SK-N-SH (cell line): Measurements from ENCODE around the gene MAPKBP1. TPM values are rescaled to one million over a fixed set of nuclear protein-coding genes. Genes with fewer than 3 reads are reported as not detected.

ENCODE experiments used
- CTCF ChIA-PET: fragments of 300-600, 350-600 bp; formaldehyde crosslinking; extraction: SDS; loops from one replicate; lab custom pipeline; 2021; lab: Yijun Ruan, JAX
- POLR2A ChIA-PET: fragments of 350-600 bp; sonication (Branson Sonifier 250); formaldehyde crosslinking; extraction: SDS; loops from one replicate; lab custom pipeline; 2020; ENCODE audit warnings: antibody characterized with exemption, inconsistent platforms; lab: Yijun Ruan, JAX
- DNase-seq: peaks from one replicate; pipeline ENCODE4 v3.0.0; 2012
- H2AFZ ChIP-seq: fragments of 200-600 bp; sonication (generic); 2 replicates; pipeline ENCODE4 v1.8.1; 2016; ENCODE audit warnings: antibody characterized with exemption, mild to moderate bottlenecking, low read depth
- H3F3A ChIP-seq: fragments of 200-600 bp; sonication (generic); replicated peaks from 2 replicates; pipeline ENCODE3; 2016; ENCODE audit warnings: antibody characterized with exemption, mild to moderate bottlenecking; ENCODE audit not compliant: insufficient read depth
- H3K27ac ChIP-seq, 2 experiments: fragments of 200-500 bp in 1 of 2; fragments of 200-600 bp in 1 of 2; sonication (Bioruptor generic) in 1 of 2; sonication (generic), shearing (Covaris generic) in 1 of 2; 2 replicates each; pipeline versions ENCODE4 v1.5.1 to v1.6.1; 2014 to 2016; ENCODE audit warnings: low read depth in 2 of 2, inconsistent platforms in 1 of 2, low read length in 1 of 2, mild to moderate bottlenecking in 1 of 2, mixed read lengths in 1 of 2
- H3K27me3 ChIP-seq: fragments of 200-600 bp; sonication (generic), shearing (Covaris generic); 2 replicates; pipeline ENCODE4 v1.6.1; 2016; ENCODE audit warnings: mixed run types; ENCODE audit not compliant: insufficient read depth
- H3K36me3 ChIP-seq, 2 experiments: fragments of 200-500 bp in 1 of 2; fragments of 200-600 bp in 1 of 2; sonication (Bioruptor generic) in 1 of 2; sonication (generic) in 1 of 2; replicated peaks in 1 of 2; 2 replicates each; pipeline versions ENCODE3 to v1.5.1; 2014 to 2016; ENCODE audit warnings: low read length in 1 of 2, mild to moderate bottlenecking in 1 of 2; ENCODE audit not compliant: insufficient read depth in 2 of 2, control insufficient read depth in 1 of 2
- H3K4me1 ChIP-seq, 2 experiments: fragments of 200-500 bp in 1 of 2; fragments of 200-600 bp in 1 of 2; sonication (Bioruptor generic) in 1 of 2; sonication (generic), shearing (Covaris generic) in 1 of 2; 2 replicates each; pipeline versions ENCODE4 v1.5.1 to v1.6.1; 2014 to 2016; ENCODE audit warnings: low read depth in 1 of 2, low read length in 1 of 2, mixed run types in 1 of 2; ENCODE audit not compliant: insufficient read depth in 2 of 2, control insufficient read depth in 1 of 2
- H3K4me2 ChIP-seq: fragments of 200-600 bp; sonication (generic), shearing (Covaris generic); 2 replicates; pipeline ENCODE4 v1.6.1; 2017; ENCODE audit warnings: mixed run types
- H3K4me3 ChIP-seq, 2 experiments: fragments of 200-500 bp in 1 of 2; fragments of 200-600 bp in 1 of 2; sonication (Bioruptor generic) in 1 of 2; sonication (generic), shearing (Covaris generic) in 1 of 2; 2 replicates each; pipeline versions ENCODE4 v1.5.1 to v1.8.1; 2014 to 2016; ENCODE audit warnings: low read depth in 2 of 2, inconsistent platforms in 1 of 2, low read length in 1 of 2, mild to moderate bottlenecking in 1 of 2, mixed read lengths in 1 of 2, moderate library complexity in 1 of 2
- H3K79me2 ChIP-seq: fragments of 200-600 bp; sonication (generic); 2 replicates; pipeline ENCODE4 v1.8.1; 2017; ENCODE audit warnings: mild to moderate bottlenecking; ENCODE audit not compliant: insufficient read depth
- H3K9ac ChIP-seq: fragments of 200-600 bp; sonication (generic); 2 replicates; pipeline ENCODE4 v1.6.1; 2017; ENCODE audit warnings: mixed run types
- H3K9me2 ChIP-seq: fragments of 200-600 bp; sonication (generic); 2 replicates; pipeline ENCODE4 v1.6.1; 2017; ENCODE audit warnings: mixed run types
- H3K9me3 ChIP-seq: fragments of 200-600 bp; sonication (generic); 2 replicates; pipeline ENCODE4 v1.6.1; 2017; ENCODE audit warnings: mixed run types, mild to moderate bottlenecking, moderate library complexity
- H4K20me1 ChIP-seq: fragments of 200-600 bp; sonication (generic); 2 replicates; pipeline ENCODE4 v1.6.1; 2017; ENCODE audit warnings: mild to moderate bottlenecking, mixed run types; ENCODE audit not compliant: insufficient read depth
- ELF1 ChIP-seq: IDR thresholded peaks from 2 replicates; pipeline ENCODE4 v1.4.0; 2012
- FOSL2 ChIP-seq: IDR thresholded peaks from 2 replicates; pipeline ENCODE4 v1.4.0; 2012; ENCODE audit warnings: low read depth, mild to moderate bottlenecking, moderate library complexity, borderline replicate concordance
- FOXJ3 ChIP-seq: sonication (generic); formaldehyde crosslinking; IDR thresholded peaks from 2 replicates; pipeline ENCODE4 v1.5.1; 2020; ENCODE audit warnings: mild to moderate bottlenecking, missing genetic modification reagents
- FOXM1 ChIP-seq: IDR thresholded peaks from 2 replicates; pipeline ENCODE4 v1.4.0; 2012; ENCODE audit warnings: low read depth, mild to moderate bottlenecking
- GATA2 ChIP-seq: sonication (generic); formaldehyde crosslinking; IDR thresholded peaks from 2 replicates; pipeline ENCODE4 v1.5.0; 2020; ENCODE audit warnings: mild to moderate bottlenecking, missing genetic modification reagents
- MXI1 ChIP-seq: IDR thresholded peaks from 2 replicates; pipeline ENCODE4 v1.6.1; 2012; ENCODE audit warnings: mild to moderate bottlenecking, low read depth, low read length, improper control_type of control experiment
- NFIC ChIP-seq: IDR thresholded peaks from 2 replicates; pipeline ENCODE4 v1.4.0; 2012; ENCODE audit warnings: borderline replicate concordance
- RAD21 ChIP-seq: IDR thresholded peaks from 2 replicates; pipeline ENCODE4 v1.6.1; 2012; ENCODE audit warnings: mild to moderate bottlenecking, low read length
- RXRA ChIP-seq: IDR thresholded peaks from 2 replicates; pipeline ENCODE4 v1.4.0; 2012; ENCODE audit warnings: low read depth, mild to moderate bottlenecking, borderline replicate concordance
- TAF1 ChIP-seq: IDR thresholded peaks from 2 replicates; pipeline ENCODE4 v1.6.1; 2012; ENCODE audit warnings: low read depth, mild to moderate bottlenecking, low read length, moderate library complexity, borderline replicate concordance
- TCF12 ChIP-seq: IDR thresholded peaks from 2 replicates; pipeline ENCODE4 v1.4.0; 2012
- TEAD4 ChIP-seq: IDR thresholded peaks from 2 replicates; pipeline ENCODE4 v1.4.0; 2012; ENCODE audit warnings: mild to moderate bottlenecking, borderline replicate concordance; ENCODE audit not compliant: insufficient read depth
- WGBS: methylation state at CpG from one replicate; pipeline ENCODE4 v1.1.6; 2017; ENCODE audit warnings: low lambda C conversion rate; 5-methylcytosine and 5-hydroxymethylcytosine counted together
- polyA plus RNA-seq, 3 experiments: library from polyadenylated mRNA; depleted of rRNA; stranded (reverse); fragments of >200 nt; gene quantifications; 2 replicates each; pipeline ENCODE4 v1.2.3, GENCODE V29; 2012
- TF ChIP-seq, protein P1 (sequence below): IDR thresholded peaks from 2 replicates; pipeline ENCODE4 v1.4.0; 2012; ENCODE audit warnings: low read depth, borderline replicate concordance
- TF ChIP-seq, protein P2 (sequence below): fragments of 150-350 bp; IDR thresholded peaks from 2 replicates; pipeline ENCODE4 v1.6.1; 2016; ENCODE audit warnings: mild to moderate bottlenecking, low read depth, low read length
- TF ChIP-seq, protein P3 (sequence below): fragments of 200-600 bp; sonication (generic); IDR thresholded peaks from 2 replicates; pipeline ENCODE4 v1.6.1; 2017; ENCODE audit warnings: antibody characterized with exemption, mild to moderate bottlenecking, moderate library complexity
- TF ChIP-seq, protein P4 (sequence below): IDR thresholded peaks from 2 replicates; pipeline ENCODE4; 2012
- TF ChIP-seq, protein P5 (sequence below): fragments of 150-350 bp; IDR thresholded peaks from 2 replicates; pipeline ENCODE4 v1.6.1; 2017; ENCODE audit warnings: antibody characterized with exemption, low read length, low read depth, borderline replicate concordance
- TF ChIP-seq, protein P6 (sequence below): IDR thresholded peaks from 2 replicates; pipeline ENCODE4 v1.4.0; 2012; ENCODE audit warnings: low read depth, borderline replicate concordance

The MAPKBP1 gene
- polyA plus RNA-seq, 1 of the 3 experiments (the other 2 are of a cell fraction), result 5.2 TPM

DNA sequence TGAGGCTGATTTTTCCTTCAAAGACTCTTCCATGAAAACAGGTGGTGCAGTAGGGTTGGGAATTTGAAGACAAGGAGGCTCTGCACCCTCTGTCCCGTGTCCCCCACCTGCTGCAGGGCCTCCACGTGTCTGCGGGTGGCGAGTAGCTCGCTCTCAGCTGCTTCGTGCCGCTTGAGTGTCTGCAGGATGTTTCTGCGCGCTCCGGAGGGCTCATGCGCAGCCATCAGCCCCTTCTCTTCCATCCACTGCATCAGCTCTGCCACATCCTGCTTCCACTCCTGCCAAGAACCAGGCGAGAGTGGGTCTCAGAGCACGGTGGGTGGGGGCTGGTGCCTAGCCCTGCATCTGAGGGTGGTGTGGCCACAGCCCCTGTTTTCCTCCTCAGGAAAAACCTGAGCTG is 101.7 kb downstream of the MAPKBP1 start:
- Histone ChIP-seq H3K27me3 (no peaks in the 10 kb centered on the region), H3K36me3 (no peaks in the 10 kb centered on the region), H4K20me1 (no peaks in the 10 kb centered on the region), H3K27ac (no peak overlapping the region; a peak in 1 of 4 replicates), H3F3A (no peaks in the 10 kb centered on the region), H3K79me2 (no peaks in the 10 kb centered on the region), H3K9me2 (no peaks in the 10 kb centered on the region), H3K9me3 (no peaks in the 10 kb centered on the region), H3K9ac (no peak overlapping the region), H3K4me3 (no peak overlapping the region), H2AFZ (no peak overlapping the region), H3K4me1 (peaks cover 0 to 25% of the 10 kb centered on the region in 2 experiments; a peak in 1 of 4 replicates), H3K4me2 (no peak overlapping the region)
- ChIA-PET CTCF (interaction anchor here (1.7 kb wide), 1 partner anchor 16 kb away, joined by 6 read pairs; no protein-coding TSS in a partner anchor), POLR2A (interaction anchor here (0.8 to 1.6 kb wide), 2 partner anchors 10 to 14 kb away, joined by 3 to 4 read pairs; no protein-coding TSS in a partner anchor)
- no peak for DNase-seq
- TF ChIP-seq NFIC (no peak), GATA2 (CRISPR knock-in tag) (no peak), FOSL2 (no peak), TEAD4 (no peak), TCF12 (no peak), MXI1 (no peak), ELF1 (no peak), FOXM1 (no peak), RAD21 (no peak), TAF1 (no peak), FOXJ3 (CRISPR knock-in tag) (no peak), RXRA (no peak)
- TF ChIP-seq, protein P1, sequence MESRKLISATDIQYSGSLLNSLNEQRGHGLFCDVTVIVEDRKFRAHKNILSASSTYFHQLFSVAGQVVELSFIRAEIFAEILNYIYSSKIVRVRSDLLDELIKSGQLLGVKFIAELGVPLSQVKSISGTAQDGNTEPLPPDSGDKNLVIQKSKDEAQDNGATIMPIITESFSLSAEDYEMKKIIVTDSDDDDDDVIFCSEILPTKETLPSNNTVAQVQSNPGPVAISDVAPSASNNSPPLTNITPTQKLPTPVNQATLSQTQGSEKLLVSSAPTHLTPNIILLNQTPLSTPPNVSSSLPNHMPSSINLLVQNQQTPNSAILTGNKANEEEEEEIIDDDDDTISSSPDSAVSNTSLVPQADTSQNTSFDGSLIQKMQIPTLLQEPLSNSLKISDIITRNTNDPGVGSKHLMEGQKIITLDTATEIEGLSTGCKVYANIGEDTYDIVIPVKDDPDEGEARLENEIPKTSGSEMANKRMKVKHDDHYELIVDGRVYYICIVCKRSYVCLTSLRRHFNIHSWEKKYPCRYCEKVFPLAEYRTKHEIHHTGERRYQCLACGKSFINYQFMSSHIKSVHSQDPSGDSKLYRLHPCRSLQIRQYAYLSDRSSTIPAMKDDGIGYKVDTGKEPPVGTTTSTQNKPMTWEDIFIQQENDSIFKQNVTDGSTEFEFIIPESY, result no peak
- TF ChIP-seq, protein P2, sequence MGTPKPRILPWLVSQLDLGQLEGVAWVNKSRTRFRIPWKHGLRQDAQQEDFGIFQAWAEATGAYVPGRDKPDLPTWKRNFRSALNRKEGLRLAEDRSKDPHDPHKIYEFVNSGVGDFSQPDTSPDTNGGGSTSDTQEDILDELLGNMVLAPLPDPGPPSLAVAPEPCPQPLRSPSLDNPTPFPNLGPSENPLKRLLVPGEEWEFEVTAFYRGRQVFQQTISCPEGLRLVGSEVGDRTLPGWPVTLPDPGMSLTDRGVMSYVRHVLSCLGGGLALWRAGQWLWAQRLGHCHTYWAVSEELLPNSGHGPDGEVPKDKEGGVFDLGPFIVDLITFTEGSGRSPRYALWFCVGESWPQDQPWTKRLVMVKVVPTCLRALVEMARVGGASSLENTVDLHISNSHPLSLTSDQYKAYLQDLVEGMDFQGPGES, result no peak
- TF ChIP-seq, protein P3, sequence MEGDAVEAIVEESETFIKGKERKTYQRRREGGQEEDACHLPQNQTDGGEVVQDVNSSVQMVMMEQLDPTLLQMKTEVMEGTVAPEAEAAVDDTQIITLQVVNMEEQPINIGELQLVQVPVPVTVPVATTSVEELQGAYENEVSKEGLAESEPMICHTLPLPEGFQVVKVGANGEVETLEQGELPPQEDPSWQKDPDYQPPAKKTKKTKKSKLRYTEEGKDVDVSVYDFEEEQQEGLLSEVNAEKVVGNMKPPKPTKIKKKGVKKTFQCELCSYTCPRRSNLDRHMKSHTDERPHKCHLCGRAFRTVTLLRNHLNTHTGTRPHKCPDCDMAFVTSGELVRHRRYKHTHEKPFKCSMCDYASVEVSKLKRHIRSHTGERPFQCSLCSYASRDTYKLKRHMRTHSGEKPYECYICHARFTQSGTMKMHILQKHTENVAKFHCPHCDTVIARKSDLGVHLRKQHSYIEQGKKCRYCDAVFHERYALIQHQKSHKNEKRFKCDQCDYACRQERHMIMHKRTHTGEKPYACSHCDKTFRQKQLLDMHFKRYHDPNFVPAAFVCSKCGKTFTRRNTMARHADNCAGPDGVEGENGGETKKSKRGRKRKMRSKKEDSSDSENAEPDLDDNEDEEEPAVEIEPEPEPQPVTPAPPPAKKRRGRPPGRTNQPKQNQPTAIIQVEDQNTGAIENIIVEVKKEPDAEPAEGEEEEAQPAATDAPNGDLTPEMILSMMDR, result no peak
- TF ChIP-seq, protein P4, sequence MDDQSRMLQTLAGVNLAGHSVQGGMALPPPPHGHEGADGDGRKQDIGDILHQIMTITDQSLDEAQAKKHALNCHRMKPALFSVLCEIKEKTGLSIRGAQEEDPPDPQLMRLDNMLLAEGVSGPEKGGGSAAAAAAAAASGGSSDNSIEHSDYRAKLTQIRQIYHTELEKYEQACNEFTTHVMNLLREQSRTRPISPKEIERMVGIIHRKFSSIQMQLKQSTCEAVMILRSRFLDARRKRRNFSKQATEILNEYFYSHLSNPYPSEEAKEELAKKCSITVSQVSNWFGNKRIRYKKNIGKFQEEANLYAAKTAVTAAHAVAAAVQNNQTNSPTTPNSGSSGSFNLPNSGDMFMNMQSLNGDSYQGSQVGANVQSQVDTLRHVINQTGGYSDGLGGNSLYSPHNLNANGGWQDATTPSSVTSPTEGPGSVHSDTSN, result no peak
- TF ChIP-seq, protein P5, sequence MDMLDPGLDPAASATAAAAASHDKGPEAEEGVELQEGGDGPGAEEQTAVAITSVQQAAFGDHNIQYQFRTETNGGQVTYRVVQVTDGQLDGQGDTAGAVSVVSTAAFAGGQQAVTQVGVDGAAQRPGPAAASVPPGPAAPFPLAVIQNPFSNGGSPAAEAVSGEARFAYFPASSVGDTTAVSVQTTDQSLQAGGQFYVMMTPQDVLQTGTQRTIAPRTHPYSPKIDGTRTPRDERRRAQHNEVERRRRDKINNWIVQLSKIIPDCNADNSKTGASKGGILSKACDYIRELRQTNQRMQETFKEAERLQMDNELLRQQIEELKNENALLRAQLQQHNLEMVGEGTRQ, result no peak
- TF ChIP-seq, protein P6, sequence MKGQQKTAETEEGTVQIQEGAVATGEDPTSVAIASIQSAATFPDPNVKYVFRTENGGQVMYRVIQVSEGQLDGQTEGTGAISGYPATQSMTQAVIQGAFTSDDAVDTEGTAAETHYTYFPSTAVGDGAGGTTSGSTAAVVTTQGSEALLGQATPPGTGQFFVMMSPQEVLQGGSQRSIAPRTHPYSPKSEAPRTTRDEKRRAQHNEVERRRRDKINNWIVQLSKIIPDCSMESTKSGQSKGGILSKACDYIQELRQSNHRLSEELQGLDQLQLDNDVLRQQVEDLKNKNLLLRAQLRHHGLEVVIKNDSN, result no peak
- 30% methylated on average over 3 of the region's 13 CpGs for WGBS
